ENCODE data around the gene COL2A1. TPM values are rescaled to one million over a fixed set of nuclear protein-coding genes. Genes with fewer than 3 reads are reported as not detected.

COL2A1 gene
- total RNA-seq, 2 donors from 2014 or later, result not detected

DNA sequence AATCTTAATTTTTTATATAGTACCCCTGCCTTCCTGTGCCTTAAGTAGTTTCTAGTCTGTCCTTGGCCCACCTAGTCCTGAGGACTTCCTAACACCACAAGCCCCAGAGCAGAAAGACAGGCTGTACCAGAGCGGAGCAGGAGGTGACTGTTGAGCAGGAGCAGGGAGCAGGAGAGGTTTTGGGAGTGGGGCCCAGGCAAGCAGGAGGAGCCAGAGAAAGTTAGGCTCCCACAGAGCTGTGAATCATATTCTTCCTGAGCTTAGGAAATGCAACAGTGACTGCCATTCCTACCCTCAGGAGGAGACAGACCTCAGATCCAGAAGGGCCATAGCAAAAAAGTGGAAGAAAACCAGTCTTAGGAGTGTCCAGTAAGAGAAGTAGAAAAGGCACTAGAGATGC is 28.3 kb upstream of the COL2A1 start:
- DNase-seq (no peak), ATAC-seq (no peak)
- intact Hi-C loops (cut with DNase I), result no loop called here

DNA sequence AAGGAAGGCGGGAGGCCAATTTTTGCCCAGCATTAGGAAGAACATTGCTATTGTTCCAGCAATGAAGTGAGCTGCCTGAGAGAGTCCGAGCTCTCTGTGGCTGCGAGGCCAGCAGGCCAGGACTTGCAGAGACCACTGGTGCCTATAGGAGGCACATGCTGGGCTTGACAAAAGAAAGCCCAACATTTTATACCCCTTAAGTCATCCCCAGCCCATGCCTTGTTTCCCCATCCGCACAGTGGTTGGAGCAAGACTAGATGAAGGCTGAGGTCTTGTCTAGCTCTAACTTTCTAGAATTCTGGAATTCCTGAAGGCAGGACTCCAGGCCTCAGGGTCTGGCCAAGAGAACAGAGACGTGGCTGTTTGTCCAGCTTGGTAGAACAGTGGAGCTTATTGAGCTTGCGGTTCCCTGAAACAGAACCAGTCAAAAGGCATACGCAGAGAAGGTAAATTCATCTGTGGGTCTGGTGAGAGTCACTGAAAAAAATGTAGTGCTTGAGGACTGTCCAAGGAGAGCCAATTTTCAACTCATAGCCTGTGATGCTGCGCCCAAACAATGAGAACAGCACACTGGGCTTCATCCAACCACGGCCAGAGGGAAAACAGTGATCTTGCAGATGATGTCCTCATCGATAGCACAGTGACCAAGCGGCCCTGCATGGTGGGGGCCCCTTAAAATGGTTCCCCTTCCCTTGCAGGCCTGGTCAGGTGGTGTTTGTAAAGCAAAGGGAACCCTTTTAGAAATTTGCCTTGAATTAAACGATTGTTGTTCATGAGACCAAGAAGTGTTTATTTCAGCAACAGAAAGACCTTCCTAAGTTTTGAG is 27.1 kb upstream of the COL2A1 start:
- DNase-seq (no peak), ATAC-seq (no peak)
- intact Hi-C loops (cut with DNase I), result no loop called here

DNA sequence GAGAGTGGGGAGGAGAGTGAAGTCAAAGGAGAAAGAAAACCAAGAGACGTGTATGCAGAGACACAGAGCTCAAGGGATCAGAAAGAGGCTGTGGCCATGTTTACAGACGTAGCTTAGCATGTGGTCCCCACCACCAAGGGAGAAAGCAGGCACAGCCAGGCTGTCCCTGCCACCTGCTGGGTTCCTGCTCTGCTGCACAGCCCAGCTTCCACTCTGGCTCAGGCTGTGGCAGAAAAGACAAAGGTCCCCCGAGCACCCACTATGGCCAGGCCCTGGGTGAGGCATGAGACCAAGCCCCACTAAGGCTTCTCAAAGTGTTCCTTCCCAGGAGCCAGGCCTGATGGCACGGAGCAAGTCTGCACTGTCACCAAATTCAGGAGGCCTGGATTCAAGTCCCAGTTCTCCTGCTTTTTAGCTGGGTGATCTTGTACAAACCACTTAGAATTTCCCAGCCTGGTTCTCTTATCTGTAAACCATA is 25.9 kb upstream of the COL2A1 start:
- ATAC-seq (no peak), DNase-seq (no peak)
- intact Hi-C loops (cut with DNase I), result no loop called here

DNA sequence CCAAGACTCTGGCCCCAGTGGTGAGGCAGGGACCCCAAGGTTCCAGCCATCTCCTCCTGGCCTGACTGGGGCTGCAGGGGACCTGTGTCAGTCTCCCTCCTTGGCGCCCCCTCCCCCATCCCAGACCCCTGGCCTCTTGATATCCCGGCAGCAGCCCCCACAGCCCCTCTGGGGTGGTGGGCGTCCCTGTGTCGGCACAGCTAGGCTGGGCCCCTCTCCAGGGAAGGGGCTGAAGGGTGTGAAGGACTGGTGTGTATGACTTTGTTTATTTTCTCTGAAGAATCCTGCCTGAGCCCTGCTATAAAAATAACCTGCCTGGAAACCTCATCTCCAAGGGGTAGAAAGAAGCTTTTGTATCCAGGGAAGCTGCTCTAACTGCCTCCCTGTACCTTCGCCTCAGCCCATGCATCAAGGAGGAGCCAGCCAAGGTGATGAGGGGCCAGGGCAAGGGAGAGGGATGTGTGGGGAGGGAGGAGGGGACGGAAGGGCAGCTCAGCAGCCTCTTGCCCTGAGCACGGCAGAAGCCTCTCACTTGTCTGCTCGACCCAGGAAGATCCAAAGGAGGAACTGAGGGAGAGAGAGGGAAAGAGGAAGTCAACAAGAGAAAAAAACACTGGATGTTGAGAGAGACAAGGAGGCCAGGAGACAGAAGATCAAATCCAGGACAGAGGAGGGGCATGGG is 25.4 kb upstream of the COL2A1 start:
- no peak for DNase-seq
- intact Hi-C loops (cut with DNase I), result no loop called here
- ATAC-seq, result no peak

DNA sequence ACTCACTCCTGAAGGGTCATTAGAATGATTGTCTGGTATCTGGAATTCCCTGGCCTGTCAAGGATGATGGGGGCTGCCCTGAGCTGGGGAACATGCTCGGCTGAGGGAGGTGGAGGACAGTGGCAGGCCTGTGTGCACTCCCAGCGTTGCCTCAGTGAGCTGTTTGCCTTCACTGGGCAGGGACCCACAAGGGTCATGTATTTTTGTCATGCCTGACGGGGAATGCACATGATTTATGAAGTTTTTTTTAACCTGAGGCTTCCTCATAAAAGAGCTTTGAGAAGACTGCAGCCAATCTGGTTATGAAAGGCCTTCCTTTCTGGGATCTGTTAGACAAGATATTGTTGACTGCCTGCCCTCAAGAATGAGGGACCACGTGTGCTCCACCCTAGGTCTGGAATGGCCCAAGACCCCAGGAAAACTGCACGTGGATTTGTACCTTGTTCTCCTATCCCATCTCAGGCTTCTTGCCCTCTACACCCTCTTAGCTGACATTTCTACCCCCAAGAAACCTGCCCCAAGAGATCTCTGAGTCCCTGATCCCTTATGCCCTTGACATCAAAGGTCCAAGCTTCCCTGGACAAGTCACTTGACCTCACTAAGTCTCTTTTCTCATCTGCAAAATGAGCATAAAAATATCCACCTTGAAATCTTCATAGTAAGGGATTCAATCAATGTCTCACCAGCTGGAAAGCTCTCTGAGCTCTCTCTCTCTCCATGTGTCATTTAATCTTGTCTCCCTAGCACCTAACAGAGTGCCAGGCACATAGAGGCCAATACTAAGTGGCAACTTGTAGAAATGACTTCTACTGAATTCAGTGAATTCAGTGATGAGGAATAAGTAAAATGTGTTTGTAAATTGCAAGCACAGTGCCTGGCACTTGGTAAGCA is 24.5 kb upstream of the COL2A1 start:
- intact Hi-C loops (cut with DNase I), result no loop called here
- DNase-seq (no peak), ATAC-seq (no peak)

DNA sequence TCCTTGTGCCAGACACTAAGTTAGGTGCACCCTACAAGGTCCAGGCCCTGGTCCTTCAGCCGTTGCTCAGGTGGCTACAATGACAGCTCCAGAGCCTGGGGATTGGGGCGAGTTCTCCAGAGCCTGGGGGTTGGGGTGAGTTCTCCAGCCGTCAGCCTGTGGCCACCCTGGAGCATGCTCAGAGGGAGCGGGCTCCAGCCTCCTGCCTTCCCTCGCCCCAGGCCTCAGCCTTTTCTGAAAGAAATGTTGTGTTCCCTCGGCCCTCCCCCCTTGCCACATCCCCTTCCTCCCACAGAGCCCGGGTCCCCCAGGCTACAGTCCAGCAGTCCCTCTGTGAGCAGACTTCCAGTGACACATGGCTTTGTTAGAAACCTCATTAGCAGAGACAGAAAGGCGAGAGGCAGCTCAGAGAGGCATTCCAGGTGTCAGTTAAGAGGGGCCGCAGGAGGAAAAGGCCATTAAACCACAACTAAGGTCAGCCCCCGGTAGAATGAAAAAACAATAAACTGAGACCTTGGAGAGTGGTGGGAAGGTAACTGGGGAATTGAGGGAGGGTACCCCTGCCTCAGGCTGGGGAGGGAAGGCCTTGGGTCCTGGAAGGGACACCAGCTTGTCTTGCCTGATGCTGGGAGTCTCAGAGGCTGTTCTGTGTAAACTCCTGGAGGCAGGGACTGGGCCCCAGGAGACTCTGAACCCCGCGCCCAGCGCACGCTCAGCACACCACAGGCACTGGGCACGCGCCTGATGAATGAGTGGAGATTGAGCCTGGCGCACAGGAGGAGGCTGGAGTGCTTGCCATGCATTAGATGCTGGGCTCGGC is 23.1 kb upstream of the COL2A1 start:
- ATAC-seq (no peak), DNase-seq (no peak)
- intact Hi-C loops (cut with DNase I), result no loop called here

DNA sequence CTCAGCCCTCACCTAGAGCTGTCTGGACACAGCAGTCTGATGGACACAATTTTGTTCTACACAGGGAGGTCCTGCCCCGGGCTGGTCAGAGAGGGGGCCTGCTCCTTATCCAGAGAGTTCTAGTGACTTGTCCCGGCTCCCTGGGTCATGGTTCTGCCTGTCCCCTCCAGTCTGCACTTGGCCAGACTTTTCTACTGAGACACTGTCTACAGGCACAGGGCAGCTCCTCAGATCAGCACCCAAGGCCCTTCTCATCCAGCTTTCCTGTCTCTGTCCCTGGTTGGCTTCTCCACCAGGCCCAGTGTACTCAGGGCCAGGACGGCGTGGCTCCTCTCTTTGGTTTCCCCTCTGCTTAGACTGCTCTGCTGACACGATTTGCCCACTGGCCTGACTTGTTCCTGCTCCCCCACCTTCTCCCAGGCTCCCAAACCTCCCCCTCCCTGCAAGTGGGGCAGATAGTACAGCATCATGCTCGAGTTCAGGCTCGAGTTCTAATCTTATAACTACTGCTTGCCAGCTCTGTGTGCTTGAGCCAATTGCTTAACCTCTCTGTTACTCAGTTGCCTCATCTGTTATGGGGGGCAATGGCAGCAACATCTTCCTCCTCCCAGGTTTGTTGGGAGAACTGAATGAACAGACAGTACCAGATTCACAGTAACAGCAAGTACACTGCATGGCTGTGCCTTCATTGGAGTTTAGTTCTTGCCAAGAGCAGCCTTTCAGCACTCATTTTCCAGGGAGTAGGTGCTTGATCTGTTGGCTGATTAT is 22.0 kb upstream of the COL2A1 start:
- ATAC-seq (no peak), DNase-seq (no peak)
- intact Hi-C loops (cut with DNase I), result no loop called here

DNA sequence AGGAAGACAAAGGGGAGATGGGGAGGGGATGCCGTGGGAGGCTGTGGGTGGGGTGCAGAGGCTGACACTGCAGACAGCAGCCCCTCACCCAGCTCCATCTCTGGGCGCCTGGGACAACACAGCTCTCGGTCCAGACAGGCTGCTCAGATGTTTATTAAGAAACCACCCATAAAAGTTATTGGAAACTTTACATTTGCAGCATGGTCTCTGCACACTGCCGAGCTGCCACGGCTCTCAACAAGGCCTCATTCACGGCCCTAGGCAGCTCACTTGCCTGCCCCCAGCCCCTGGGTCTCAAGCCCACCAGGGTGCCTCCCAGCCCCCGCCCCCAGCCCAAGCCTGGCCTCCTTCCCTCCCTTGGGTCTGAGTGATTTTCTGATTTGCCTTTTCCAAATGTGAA is 21.0 kb upstream of the COL2A1 start:
- no peak for DNase-seq
- no peak for ATAC-seq
- intact Hi-C loops (cut with DNase I), result no loop called here

DNA sequence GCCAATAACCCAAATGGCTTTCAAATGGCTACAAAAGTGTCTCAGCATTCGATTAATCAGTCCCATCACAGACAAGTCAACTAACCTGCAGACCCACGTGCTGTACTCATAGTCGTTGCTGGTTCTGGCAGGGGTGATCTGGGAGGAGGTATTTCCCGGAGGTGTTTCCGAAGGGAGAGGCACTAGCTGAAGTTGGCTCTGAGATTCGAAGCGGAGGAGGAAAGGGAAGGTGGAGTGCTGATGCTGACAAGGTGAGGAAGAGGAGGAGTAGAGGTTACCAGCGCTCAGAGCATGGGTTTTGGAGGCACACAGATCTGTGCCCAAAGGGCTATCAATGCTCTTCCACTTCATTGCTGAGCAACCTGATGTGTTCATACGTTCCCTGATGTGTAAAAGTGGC is 20.5 kb upstream of the COL2A1 start:
- ATAC-seq, result no peak
- no peak for DNase-seq
- intact Hi-C loops (cut with DNase I), result no loop called here

DNA sequence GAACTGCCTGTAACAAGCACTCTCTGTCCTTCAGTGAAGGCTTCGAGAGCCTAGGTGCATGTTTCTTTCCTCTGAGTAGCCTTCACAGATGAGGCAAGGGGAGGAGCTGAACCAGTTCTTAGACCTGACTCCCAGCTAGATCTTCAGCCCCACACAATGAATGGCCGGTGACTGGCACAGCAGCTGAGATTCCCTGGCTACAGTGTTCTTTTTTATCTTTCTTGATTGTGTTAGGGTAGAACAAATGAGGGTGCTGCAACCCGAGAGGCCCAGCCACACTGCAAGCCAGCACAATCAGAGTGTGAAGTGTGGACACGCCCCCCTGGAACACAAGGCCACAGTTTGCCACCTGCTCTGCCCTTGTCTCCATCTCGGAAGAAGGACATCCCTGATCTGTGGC is 19.1 kb upstream of the COL2A1 start:
- intact Hi-C loops (cut with DNase I), result no loop called here
- peak; percentile 83 to 90 for ATAC-seq
- peak; percentile 47 for DNase-seq

DNA sequence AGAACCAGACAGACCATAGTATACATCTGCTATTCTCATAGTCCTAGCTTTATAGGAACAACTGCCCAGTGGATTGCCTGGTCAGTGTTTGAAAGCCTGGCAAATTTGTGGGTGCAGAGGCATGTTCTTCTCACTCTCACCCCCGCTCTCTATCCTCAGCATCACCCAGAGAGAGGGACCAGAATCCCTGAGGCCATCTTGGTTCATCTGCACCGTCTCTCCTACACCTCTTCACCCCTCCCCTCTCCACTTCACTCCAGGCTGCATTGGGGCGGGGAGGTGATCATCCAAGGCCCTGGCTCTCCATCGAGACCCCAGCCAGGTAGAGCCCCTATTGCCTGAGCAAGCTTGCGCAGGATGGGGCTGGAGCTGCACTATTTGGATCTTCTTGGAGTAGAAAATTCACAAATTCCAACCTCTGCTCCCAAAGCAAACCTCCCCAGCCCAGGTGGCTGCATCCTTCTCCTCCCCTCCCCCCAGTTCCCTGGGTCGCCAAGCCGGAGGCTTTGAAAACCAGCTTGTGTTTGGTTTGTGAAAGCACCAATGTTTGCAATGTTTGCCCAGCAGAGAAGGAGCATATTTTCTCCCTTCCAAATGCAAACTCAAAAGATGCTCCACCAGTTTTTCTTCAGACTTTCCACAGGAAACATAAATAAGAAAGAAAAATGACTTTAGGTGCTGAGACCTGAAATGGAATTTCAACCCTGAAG is 18.6 kb upstream of the COL2A1 start:
- DNase-seq (no peak), ATAC-seq (no peak)
- intact Hi-C loops (cut with DNase I), result no loop called here

DNA sequence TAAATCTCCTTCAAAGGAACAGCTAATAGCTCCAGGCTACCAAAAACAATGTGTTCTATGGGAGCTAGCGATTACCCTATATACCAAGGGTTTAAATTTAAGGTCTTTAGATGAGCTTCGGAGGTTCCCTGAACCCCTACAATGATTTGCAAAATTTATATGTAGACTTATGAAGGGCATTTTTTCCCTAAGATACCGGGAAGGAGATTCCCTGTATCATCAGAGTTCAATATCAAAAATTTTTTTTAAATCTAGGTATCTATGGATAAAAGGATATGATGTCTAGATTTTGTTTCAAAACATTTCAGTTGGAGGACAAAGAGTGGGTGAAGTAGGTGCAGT is 17.9 kb upstream of the COL2A1 start:
- intact Hi-C loops (cut with DNase I), result no loop called here
- ATAC-seq (no peak), DNase-seq (no peak)

DNA sequence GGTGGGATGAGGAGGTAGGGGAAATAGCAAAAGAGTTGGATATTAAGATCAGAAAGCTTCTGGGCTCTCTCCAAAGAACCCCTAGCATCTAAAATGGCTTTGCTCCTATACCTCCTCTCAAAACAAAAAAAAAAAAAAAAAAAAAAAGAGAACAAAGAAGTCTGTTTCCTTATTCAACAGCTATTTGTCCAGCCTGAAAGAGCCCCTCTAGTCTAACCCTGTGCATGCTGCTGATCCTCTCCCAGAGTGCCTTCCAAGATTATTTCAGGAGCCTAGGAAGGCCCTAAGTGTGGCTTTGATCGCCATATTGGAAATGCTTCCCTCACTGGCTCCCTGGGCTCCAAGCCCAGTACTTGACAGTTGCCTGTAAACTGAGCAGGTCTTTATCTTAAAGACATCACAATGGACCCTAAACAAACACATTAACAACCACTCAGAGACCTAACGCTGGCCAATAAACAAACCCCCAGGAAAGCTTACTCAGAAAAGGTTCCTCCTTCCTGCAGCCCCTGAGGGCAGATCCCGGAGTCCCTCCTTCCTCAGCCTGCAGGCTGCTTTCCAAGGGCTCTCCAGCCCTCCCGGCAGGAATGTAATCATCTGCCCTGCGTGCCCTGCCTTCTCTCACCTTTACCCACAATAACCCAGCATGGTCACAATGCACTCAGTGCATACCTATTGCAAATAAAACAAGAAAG is 17.4 kb upstream of the COL2A1 start:
- ATAC-seq (no peak), DNase-seq (no peak)
- intact Hi-C loops (cut with DNase I), result no loop called here

DNA sequence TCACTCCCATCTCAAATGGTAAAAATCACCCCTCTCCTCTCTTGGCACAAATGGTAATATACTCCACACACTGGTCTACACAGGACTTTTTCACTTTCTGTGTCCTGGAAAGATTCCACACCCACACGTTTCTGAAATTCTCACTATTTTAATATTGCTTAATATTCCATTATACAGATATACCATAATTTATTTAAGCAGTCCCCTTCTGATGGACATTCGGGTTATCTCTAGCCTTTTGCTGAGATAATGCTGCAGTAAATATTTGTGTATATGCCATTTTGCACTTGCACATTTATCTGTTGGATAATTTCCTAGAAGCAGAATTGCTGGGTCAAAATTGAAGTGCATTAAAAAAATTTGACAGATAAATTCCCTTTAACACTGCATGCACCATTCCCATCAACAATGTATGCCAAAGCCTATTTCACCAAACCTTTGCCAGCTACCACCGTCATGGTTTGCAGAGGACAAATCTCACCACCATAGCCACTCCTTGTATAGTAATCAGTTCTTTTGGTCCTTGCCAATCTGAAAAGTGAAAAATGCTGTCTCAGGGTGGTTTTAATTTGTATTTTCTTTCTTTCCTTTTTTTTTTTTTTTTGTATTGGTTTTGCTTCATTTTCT is 15.5 kb upstream of the COL2A1 start:
- DNase-seq (no peak), ATAC-seq (no peak)
- intact Hi-C loops (cut with DNase I), result no loop called here

DNA sequence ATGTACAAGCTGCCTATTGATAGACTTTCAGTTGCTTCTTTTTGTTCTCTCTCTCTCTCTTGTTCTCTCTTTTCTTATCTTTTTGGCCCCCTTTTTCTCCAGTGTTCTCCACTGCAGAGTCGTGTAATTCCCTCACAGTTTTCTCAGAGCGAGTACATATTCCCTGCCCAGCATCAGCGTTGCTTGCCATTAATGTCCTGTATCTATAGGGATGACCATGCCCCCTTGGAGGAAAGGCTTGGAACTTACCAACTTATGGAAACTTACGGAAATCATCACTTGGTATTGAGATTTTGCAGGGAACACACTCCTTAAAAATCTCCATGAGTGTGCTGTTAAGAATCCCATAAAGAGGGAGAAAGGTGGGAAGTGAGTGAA is 14.3 kb upstream of the COL2A1 start:
- intact Hi-C loops (cut with DNase I), result no loop called here
- no peak for ATAC-seq

DNA sequence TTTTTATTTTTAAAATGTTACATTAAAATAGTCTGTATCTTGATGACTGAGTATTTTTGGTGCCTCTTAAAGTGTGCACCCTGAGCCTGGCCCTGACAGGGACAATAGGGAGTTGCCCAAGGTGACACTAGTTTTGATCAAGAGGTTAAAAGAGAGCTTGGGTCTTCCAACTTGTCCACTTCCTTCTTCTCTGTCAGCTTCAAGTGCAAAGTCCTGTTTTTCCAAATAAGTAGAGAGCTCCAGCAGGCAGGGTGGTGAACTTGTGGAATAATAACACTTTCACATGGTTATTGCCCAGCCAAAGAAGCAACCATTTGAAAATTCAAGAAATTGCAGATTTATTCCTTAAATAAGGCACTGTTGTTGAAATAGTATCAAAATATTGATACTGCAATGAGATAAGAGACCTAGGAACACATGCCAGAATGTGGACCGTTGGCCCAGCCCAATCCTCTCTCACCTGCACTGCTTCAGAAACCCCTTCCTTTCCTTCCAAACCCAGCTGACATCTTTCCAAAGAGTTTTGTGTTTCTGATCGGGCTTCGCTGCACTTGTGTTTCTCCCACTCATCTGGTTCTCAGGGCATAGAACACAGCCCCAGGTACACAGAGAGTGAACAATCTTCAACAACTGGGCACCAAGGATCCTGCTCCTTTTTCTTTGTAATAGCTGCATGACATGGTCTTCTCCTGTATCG is 13.8 kb upstream of the COL2A1 start:
- no peak for ATAC-seq
- intact Hi-C loops (cut with DNase I), result no loop called here

More for the DNA sequence above, 14.3 kb upstream of the COL2A1 start:
- DNase-seq, result no peak

More for the DNA sequence above, 13.8 kb upstream of the COL2A1 start:
- DNase-seq, result no peak

All from left cardiac atrium (tissue), 4 donors.